GM15510 (cell line): Measurements from ENCODE around the gene LUZP4.

Experiments used
- POLR2A ChIP-seq: IDR thresholded peaks from 3 replicates; pipeline ENCODE4 v1.6.1; 2011; ENCODE audit warnings: borderline replicate concordance; ENCODE audit not compliant: insufficient read length; ENCODE audit errors: extremely low read depth

LUZP4 gene

DNA sequence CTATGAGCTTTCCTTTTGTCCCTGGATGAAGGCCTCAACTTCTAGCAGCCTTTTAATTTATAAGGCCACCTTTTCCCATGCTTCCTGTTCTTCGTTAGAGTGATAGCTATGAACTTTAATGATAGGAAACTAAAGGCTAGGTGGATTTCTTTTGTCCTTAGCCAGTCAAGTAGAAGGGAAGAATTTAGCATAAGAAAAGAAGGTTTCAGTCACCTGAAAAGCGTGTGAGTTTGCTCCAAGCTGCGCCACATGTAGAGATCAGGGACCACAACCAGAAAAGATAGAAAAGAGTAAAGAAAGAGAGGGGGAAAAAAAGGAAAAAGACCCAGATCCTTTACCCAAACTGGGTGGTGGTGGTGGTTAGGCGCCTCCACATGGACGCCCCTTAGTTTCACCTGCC is 28.6 kb downstream of the LUZP4 start:
- no peak for TF ChIP-seq POLR2A

- TF ChIP-seq POLR2A, result no peak
Measured at GRCh38 chrX:115322375-115322774, 32.9 kb downstream of the LUZP4 start.

DNA sequence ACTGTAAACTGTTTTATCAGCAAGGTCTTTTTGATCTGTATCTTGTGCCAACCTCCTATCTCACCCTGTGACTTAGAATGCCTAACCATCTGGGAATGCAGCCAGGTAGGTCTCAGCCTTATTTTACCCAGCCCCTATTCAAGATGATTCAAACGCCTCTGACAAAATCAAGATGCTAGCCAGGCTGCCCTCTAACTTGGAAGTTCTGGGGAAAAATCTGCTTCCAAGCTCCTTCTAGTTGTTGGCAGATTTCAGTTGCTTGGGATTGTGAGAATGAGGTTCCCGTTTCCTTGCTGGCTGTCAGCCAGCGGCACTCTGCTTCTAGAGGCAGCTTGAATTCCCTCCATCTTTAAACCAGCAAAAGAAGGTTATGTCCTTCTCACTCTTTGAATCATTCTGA is 34.7 kb downstream of the LUZP4 start:
- TF ChIP-seq POLR2A, result no peak

GRCh38 chrX:115330498-115331168 is 41.1 kb downstream of the LUZP4 start:
- no peak for TF ChIP-seq POLR2A

DNA sequence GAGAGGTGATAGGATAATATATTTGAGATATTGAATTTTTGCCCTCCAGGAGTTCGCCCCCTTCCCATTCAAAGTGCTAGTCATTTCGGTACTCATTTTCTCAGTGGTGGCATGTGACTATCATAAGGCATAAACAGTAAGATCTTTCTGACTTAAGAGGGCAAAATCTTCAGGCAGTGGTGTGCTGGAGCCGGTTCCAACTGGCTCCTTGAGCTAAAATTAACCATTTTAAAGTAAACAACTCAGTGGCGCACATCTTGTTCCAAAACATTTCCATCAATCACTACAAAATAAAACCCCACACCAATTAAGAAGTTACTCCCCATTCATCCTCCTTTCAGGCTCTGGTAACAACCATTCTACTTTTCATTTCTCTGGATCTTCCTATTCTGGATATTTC is 43.3 kb downstream of the LUZP4 start:
- no peak for TF ChIP-seq POLR2A

- TF ChIP-seq POLR2A, result no peak
Measured at GRCh38 chrX:115333446-115333845, 43.9 kb downstream of the LUZP4 start.

DNA sequence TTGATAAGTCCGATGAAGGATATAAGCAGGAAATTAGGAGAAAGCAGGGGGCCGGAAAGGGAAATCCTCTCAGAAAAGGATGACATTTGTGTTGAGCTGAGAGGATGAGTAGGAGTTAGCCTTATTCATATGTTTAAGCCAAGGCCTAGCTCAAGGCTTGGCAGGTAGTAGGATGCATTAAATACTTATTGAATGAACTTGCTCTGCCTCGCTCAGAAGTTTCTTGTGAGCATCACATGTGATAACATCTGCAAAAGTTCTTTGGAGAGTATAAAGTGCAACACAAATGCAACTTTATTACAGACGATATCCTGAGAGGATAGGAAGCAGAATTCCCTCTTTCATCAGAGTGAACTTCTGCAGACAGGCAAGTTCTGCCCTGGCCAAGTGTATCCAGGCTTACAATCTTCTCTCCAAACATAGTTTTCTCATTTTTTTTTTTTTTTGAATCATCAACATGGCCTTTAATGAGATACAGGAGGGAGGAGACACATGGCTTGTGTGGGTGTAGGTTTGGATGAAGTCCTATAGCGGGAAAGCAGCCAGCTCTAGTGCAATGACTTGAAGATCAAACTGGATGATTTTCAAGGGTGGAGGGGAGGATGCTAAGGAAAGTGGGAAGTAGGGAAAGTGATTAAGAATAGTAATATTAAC is 48.1 kb downstream of the LUZP4 start:
- TF ChIP-seq POLR2A, result no peak

GRCh38 chrX:115339441-115340025 is 50.0 kb downstream of the LUZP4 start:
- no peak for TF ChIP-seq POLR2A

DNA sequence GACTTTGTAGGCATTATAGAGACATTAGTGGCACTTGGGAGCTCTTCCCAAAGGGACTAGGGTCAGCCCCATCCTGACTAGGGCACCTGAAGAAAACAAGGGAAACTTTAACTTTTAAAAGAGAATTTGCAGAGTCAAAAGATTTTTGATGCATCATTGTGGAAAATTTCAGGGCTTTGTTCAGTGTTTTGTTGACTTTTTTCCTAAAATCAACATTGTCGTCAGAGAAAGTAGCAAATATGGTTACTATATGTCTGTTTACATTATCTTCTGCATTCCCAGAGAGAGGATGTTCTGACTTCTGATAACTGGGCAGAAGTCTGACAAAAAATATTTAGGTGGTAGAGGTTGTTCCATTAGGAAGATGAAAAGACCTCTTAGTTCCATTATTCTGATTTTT is 51.9 kb downstream of the LUZP4 start:
- no peak for TF ChIP-seq POLR2A

GRCh38 chrX:115344885-115345614 is 55.5 kb downstream of the LUZP4 start:
- TF ChIP-seq POLR2A, result no peak

GRCh38 chrX:115345615-115346014 is 56.1 kb downstream of the LUZP4 start:
- TF ChIP-seq POLR2A, result no peak

- no peak for TF ChIP-seq POLR2A
Measured at GRCh38 chrX:115348446-115349225, 59.1 kb downstream of the LUZP4 start.

GRCh38 chrX:115350711-115351381 is 61.3 kb downstream of the LUZP4 start:
- TF ChIP-seq POLR2A, result no peak

- no peak for TF ChIP-seq POLR2A
Measured at GRCh38 chrX:115356369-115356768, 66.9 kb downstream of the LUZP4 start.
